HUES6 (cell line): ENCODE data around the gene AR.
"Not testable (repeated sequence)": the region's sequence is repeated elsewhere in the genome, so short reads cannot be mapped to it uniquely, and the experiment has no call there.

Experiments
- H3K27ac ChIP-seq: 2 replicates; pipeline ENCODE4 v1.7.0; 2013; ENCODE audit warnings: low read depth, mild to moderate bottlenecking, low read length, inconsistent platforms
- H3K27me3 ChIP-seq: 2 replicates; pipeline ENCODE4 v1.6.1; 2013; ENCODE audit warnings: low read length; ENCODE audit not compliant: control insufficient read depth, insufficient read depth
- H3K36me3 ChIP-seq: 2 replicates; pipeline ENCODE4 v1.6.1; 2013; ENCODE audit warnings: low read length; ENCODE audit not compliant: control insufficient read depth, insufficient read depth
- H3K4me1 ChIP-seq: 2 replicates; pipeline ENCODE4 v1.6.1; 2013; ENCODE audit warnings: low read length; ENCODE audit not compliant: control insufficient read depth, insufficient read depth
- H3K4me3 ChIP-seq: 2 replicates; pipeline ENCODE4 v1.5.1; 2013; ENCODE audit warnings: low read depth, low read length
- H3K9ac ChIP-seq: one replicate; pipeline ENCODE4 v1.6.1; 2013; ENCODE audit warnings: mild to moderate bottlenecking, low read length
- H3K9me3 ChIP-seq: 2 replicates; pipeline ENCODE4 v1.6.1; 2013; ENCODE audit warnings: low read depth, low read length; ENCODE audit not compliant: control insufficient read depth, insufficient read depth

AR gene

GRCh38 chrX:67607466-67607865 lies 63.6 kb downstream of the AR start:
- peaks cover 15% of the 10 kb centered on the region for H3K4me1 ChIP-seq

GRCh38 chrX:67610282-67610681 lies 66.5 kb downstream of the AR start:
- Histone ChIP-seq H3K4me3 (no peak overlapping the region), H3K4me1 (peaks cover 8% of the 10 kb centered on the region), H3K27ac (no peak overlapping the region), H3K36me3 (no peaks in the 10 kb centered on the region), H3K9ac (no peak overlapping the region), H3K27me3 (no peaks in the 10 kb centered on the region), H3K9me3 (peaks cover 3% of the 10 kb centered on the region; the same call in 1 of the 2 replicates)

More at GRCh38 chrX:67607466-67607865, 63.6 kb downstream of the AR start:
- Histone ChIP-seq H3K9me3 (no peaks in the 10 kb centered on the region; the same call in 1 of the 2 replicates), H3K27ac (no peak overlapping the region), H3K4me3 (no peak overlapping the region), H3K27me3 (no peaks in the 10 kb centered on the region), H3K36me3 (no peaks in the 10 kb centered on the region), H3K9ac (no peak overlapping the region)

DNA sequence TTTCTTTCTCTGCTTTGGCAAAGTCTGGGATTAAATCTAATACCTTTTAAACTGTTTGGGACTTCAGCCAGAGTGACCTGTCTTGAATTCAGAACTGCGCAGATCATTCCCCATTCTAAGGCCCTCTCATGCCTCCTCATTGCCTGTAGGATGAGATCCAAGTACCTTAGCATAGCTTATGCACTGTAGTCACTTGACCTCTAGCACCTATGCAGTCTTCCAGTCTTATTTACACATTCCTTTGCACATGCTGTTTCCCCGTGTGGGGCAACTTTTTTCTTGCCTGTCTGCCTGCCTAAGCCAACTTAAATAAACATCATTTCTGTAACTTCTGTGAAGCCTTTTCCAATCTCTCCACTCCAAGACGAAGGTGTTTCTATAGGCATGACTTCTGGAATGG lies 68.4 kb downstream of the AR start:
- Histone ChIP-seq H3K27ac (no peak overlapping the region), H3K4me1 (peaks cover 5% of the 10 kb centered on the region), H3K36me3 (no peaks in the 10 kb centered on the region), H3K27me3 (no peaks in the 10 kb centered on the region), H3K9ac (no peak overlapping the region), H3K4me3 (no peak overlapping the region), H3K9me3 (peaks cover 3% of the 10 kb centered on the region; the same call in 1 of the 2 replicates)

DNA sequence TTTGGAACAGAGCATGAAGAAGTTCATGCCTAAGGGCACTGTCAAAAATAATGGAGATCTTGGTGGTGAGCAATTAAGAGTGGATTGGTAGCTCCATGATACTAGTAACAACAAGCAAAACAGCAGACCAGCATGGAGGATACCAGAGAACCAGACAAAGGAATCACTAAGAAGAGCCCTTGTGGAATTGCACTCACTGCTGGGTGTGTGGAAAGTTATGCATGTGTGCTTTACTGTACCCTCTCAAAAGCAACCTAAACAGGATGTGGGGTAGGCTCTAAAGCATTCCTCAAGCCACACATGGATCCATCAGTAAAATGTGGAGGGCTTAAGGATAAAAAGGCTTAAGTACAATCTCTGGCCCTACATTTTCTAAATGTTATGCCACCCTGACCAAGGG lies 69.5 kb downstream of the AR start:
- Histone ChIP-seq H3K36me3 (no peaks in the 10 kb centered on the region), H3K4me3 (no peak overlapping the region), H3K9me3 (peaks cover 3% of the 10 kb centered on the region; the same call in 1 of the 2 replicates), H3K27me3 (no peaks in the 10 kb centered on the region), H3K27ac (no peak overlapping the region), H3K9ac (no peak overlapping the region), H3K4me1 (peaks cover 5% of the 10 kb centered on the region)

- Histone ChIP-seq H3K36me3 (no peaks in the 10 kb centered on the region), H3K4me3 (no peak overlapping the region), H3K9me3 (peaks cover 3% of the 10 kb centered on the region; the same call in 1 of the 2 replicates), H3K9ac (no peak overlapping the region), H3K27me3 (no peaks in the 10 kb centered on the region), H3K27ac (no peak overlapping the region), H3K4me1 (peaks cover 5% of the 10 kb centered on the region)
Observed at GRCh38 chrX:67613996-67614395, 70.2 kb downstream of the AR start.

- Histone ChIP-seq H3K27me3 (no peaks in the 10 kb centered on the region), H3K27ac (no peak overlapping the region), H3K4me3 (no peak overlapping the region), H3K4me1 (peaks cover 5% of the 10 kb centered on the region), H3K9ac (no peak overlapping the region), H3K9me3 (peaks cover 4% of the 10 kb centered on the region; the same call in 1 of the 2 replicates), H3K36me3 (no peaks in the 10 kb centered on the region)
Observed at GRCh38 chrX:67614423-67614822, 70.6 kb downstream of the AR start.

DNA sequence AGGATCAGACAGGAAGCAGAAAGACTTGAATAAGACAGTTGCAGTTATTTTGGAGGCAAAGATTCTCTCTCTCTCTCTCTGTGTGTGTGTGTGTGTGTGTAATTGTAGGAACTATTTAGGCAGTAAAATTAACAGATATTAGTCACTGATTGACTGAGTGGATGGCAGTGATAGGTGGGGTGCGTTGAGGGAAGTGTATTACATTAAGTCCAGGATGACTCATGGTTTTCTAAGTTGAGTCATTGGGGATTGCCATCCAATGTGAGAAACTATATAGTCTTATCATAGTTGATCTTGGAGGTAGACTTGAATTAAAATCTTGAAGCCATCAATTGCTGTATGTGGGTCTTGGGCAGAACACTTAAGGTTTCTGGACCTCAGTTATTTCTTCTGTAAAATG lies 75.4 kb downstream of the AR start:
- Histone ChIP-seq H3K4me3 (no peak overlapping the region), H3K9ac (no peak overlapping the region), H3K4me1 (no peaks in the 10 kb centered on the region), H3K27ac (no peak overlapping the region), H3K9me3 (peaks cover 9% of the 10 kb centered on the region; the same call in 1 of the 2 replicates), H3K27me3 (no peaks in the 10 kb centered on the region), H3K36me3 (no peaks in the 10 kb centered on the region)

DNA sequence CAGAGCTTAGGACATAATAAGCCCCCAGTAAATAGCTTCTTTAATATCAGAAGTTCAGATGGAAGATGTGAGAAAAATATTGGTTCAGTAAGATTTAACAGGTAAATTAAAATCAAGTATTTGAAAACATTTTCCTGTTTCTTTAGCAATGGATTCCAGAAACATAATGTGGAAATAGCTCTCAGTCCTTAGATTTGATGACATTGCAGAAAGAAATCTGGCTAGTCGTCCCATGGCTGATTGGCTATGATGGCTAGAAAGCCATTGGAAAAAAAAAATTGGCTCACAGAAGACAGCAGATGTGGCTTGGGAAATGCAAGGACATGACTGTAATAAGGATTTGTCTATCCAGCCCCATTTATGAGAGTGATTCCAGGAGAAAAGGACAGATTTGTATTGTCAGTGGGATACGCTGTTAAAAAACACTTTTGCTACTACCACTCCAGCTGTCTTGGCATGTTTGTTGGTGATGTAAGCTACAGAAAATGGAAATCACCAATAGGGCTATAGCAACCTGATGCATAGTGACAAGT lies 78.3 kb downstream of the AR start:
- no peak overlapping the region for H3K27ac ChIP-seq
- no peaks in the 10 kb centered on the region for H3K36me3 ChIP-seq
- H3K9me3 ChIP-seq, result peaks cover 9% of the 10 kb centered on the region; the same call in 1 of the 2 replicates
- no peak overlapping the region for H3K4me3 ChIP-seq
- no peaks in the 10 kb centered on the region for H3K4me1 ChIP-seq
- H3K9ac ChIP-seq, result no peak overlapping the region
- no peaks in the 10 kb centered on the region for H3K27me3 ChIP-seq

DNA sequence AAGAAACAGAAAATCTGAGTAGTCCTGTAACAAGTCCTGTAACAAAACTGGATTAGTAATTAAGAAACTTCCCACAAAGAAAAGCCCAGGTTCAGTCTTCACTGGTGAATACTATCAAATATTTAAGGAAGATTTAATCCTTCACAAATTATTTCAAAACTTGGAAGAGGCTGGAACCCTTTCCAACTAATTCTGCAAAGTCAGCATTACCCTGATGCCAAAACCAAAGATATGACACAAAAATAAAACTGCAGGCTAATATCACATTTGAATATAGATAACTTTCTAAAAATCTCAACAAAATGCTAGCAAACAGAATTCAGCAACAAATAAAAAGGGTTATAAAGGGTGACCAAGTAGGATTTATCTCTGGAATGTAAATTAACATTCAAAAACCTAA lies 80.5 kb downstream of the AR start:
- Histone ChIP-seq H3K9ac (no peak overlapping the region), H3K27ac (no peak overlapping the region), H3K4me3 (no peak overlapping the region), H3K27me3 (no peaks in the 10 kb centered on the region), H3K9me3 (peaks cover 9% of the 10 kb centered on the region; the same call in 1 of the 2 replicates), H3K36me3 (no peaks in the 10 kb centered on the region), H3K4me1 (no peaks in the 10 kb centered on the region)

DNA sequence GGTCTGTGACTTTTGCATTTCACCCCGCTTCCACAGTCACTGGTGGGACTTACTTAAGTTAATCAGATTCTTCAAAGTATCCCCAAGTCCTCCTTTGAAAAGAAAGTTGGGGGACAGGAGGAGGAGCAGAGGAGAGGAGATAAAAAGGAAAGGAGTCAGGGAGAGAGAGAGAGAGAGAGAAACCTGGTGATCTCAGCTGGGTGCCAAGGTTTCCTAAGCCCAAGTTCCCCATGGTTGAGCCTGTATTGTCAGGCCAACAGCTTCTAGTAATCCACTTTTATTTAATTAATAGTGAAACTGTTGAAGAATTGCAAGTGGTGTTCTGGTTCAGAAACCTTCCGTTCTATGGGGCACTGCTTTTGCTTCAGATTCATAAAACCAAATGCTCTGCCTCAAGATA lies 91.6 kb downstream of the AR start:
- no peaks in the 10 kb centered on the region for H3K4me1 ChIP-seq
- H3K9ac ChIP-seq, result no peak overlapping the region
- peaks cover 4% of the 10 kb centered on the region for H3K9me3 ChIP-seq
- no peaks in the 10 kb centered on the region for H3K27me3 ChIP-seq
- H3K4me3 ChIP-seq, result no peak overlapping the region
- no peaks in the 10 kb centered on the region for H3K36me3 ChIP-seq
- no peak overlapping the region for H3K27ac ChIP-seq

- Histone ChIP-seq H3K4me1 (no peaks in the 10 kb centered on the region), H3K27me3 (no peaks in the 10 kb centered on the region), H3K36me3 (no peaks in the 10 kb centered on the region), H3K27ac (no peak overlapping the region), H3K9me3 (peaks cover 7% of the 10 kb centered on the region), H3K4me3 (no peak overlapping the region), H3K9ac (no peak overlapping the region)
Observed at GRCh38 chrX:67636532-67636931, 92.7 kb downstream of the AR start.

DNA sequence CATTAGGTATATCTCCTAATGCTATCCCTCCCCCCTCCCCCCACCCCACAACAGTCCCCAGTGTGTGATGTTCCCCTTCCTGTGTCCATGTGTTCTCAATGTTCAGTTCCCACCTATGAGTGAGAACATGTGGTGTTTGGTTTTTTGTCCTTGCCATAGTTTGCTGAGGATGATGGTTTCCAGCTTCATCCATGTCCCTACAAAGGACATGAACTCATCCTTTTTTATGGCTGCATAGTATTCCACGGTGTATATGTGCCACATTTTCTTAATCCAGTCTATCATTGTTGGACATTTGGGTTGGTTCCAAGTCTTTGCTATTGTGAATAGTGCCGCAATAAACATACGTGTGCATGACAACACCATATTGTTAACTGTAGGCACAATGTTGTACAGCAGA lies 93.5 kb downstream of the AR start:
- H3K4me1 ChIP-seq, H3K27ac ChIP-seq, H3K36me3 ChIP-seq, H3K4me3 ChIP-seq, H3K27me3 ChIP-seq, H3K9ac ChIP-seq, H3K9me3 ChIP-seq: not testable (repeated sequence)
